Thyroid gland (tissue), 4 donors: Measurements from ENCODE around the gene MAST4. TPM values are rescaled to one million over a fixed set of nuclear protein-coding genes. Genes with fewer than 3 reads are reported as not detected.
A peak's percentile ranks its signal among the peaks of the same experiment; 100 is the strongest.

Experiments used
- DNase-seq, 2 donors: peaks; one replicate each; pipeline ENCODE4 v3.0.0-alpha.2; 2019
- H3K27ac ChIP-seq, 3 donors: fragments of 200-600 bp; sonication (generic); 1 replicate in 2 of 3; 2 replicates in 1 of 3; pipeline ENCODE4 v1.5.1; 2016 to 2019; ENCODE audit warnings: mild to moderate bottlenecking in 1 of 3, moderate library complexity in 1 of 3
- H3K27me3 ChIP-seq: fragments of 200-600 bp; sonication (generic); one replicate; pipeline ENCODE4 v1.5.1; 2019
- H3K36me3 ChIP-seq, 2 donors: fragments of 200-600 bp; sonication (generic); one replicate each; pipeline ENCODE4 v1.5.1; 2016 to 2019
- H3K4me1 ChIP-seq, 2 donors: fragments of 200-600 bp; sonication (generic); one replicate each; pipeline ENCODE4 v1.5.1; 2017 to 2019
- H3K4me3 ChIP-seq, 3 donors: fragments of 200-600 bp; sonication (generic); replicated peaks in 1 of 3; 1 replicate in 2 of 3; 2 replicates in 1 of 3; pipeline ENCODE4 v1.5.1; 2016; ENCODE audit warnings: mild to moderate bottlenecking in 1 of 3
- H3K9me3 ChIP-seq: fragments of 200-600 bp; sonication (generic); one replicate; pipeline ENCODE4 v1.5.1; 2017
- POLR2A ChIP-seq, 2 donors: fragments of 450-650 bp; IDR thresholded peaks; one replicate each; pipeline ENCODE4 v1.6.1; 2017; ENCODE audit warnings: antibody characterized with exemption in 2 of 2, mild to moderate bottlenecking in 2 of 2, moderate library complexity in 1 of 2
- WGBS, 2 donors: methylation state at CpG; one replicate each; pipeline ENCODE4 v1.1.5; 2017; 5-methylcytosine and 5-hydroxymethylcytosine counted together
- intact Hi-C: fragments of 100-400 bp; cut with DNase I; formaldehyde crosslinking; loops from one replicate; pipeline ENCODE4 v1.15.1; 2023
- total RNA-seq, 4 donors: library from RNA; depleted of rRNA; stranded (reverse); fragments of >200 nt; gene quantifications; one replicate each; pipeline ENCODE4 v1.2.3, GENCODE V29; 2016
- TF ChIP-seq, protein P1 (sequence below), 6 experiments: fragments of 200-600 bp in 3 of 6; fragments of 450-650 bp in 3 of 6; sonication (generic) in 3 of 6; IDR thresholded peaks; one replicate each; pipeline ENCODE4 v1.5.1; 2016 to 2019; ENCODE audit warnings: antibody characterized with exemption in 6 of 6, mild to moderate bottlenecking in 2 of 6, inconsistent platforms in 1 of 6, moderate library complexity in 1 of 6

The MAST4 gene
- total RNA-seq, 4 donors from 2014 or later = 20.2 to 38.3 (median 24.4) TPM

DNA sequence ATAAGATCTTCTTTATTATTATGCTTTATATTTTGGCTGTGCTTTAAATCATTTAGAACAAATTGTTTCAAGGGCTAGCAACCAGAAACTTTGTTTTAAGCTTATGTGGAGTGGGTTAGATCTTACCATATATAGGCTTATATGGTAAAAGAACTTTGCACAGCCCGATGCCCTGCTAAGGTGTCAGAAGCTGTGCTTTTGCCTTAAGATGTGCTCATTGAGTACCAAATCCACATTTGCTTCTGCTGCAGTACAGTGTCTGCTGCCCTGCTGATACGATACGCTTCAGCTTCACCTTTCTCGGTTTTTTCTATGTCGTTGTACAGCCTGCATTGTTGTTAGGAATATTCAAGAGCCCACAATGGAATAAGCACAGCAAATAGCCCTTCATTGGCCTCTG, 565.6 kb downstream of the MAST4 start:
- WGBS, 2 donors = 91 to 93% methylated on average over 5 of the region's 5 CpGs
- Histone ChIP-seq H3K27ac (no peak overlapping the region), H3K27me3 (no peaks in the 10 kb centered on the region), H3K36me3 (peaks cover 13 to 14% of the 10 kb centered on the region in 2 donors), H3K9me3 (no peaks in the 10 kb centered on the region), H3K4me3 (no peak overlapping the region), H3K4me1 (peaks cover 9 to 11% of the 10 kb centered on the region in 2 donors)
- intact Hi-C loops = loop anchor here (5.0 kb wide), 1 partner anchor 51 kb away; no protein-coding TSS in a partner anchor
- no peak for TF ChIP-seq POLR2A (IDR thresholded peaks at IDR 0.05)
- TF ChIP-seq, protein P1, sequence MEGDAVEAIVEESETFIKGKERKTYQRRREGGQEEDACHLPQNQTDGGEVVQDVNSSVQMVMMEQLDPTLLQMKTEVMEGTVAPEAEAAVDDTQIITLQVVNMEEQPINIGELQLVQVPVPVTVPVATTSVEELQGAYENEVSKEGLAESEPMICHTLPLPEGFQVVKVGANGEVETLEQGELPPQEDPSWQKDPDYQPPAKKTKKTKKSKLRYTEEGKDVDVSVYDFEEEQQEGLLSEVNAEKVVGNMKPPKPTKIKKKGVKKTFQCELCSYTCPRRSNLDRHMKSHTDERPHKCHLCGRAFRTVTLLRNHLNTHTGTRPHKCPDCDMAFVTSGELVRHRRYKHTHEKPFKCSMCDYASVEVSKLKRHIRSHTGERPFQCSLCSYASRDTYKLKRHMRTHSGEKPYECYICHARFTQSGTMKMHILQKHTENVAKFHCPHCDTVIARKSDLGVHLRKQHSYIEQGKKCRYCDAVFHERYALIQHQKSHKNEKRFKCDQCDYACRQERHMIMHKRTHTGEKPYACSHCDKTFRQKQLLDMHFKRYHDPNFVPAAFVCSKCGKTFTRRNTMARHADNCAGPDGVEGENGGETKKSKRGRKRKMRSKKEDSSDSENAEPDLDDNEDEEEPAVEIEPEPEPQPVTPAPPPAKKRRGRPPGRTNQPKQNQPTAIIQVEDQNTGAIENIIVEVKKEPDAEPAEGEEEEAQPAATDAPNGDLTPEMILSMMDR (IDR thresholded peaks at IDR 0.05) = no peak
- no peak for DNase-seq

DNA sequence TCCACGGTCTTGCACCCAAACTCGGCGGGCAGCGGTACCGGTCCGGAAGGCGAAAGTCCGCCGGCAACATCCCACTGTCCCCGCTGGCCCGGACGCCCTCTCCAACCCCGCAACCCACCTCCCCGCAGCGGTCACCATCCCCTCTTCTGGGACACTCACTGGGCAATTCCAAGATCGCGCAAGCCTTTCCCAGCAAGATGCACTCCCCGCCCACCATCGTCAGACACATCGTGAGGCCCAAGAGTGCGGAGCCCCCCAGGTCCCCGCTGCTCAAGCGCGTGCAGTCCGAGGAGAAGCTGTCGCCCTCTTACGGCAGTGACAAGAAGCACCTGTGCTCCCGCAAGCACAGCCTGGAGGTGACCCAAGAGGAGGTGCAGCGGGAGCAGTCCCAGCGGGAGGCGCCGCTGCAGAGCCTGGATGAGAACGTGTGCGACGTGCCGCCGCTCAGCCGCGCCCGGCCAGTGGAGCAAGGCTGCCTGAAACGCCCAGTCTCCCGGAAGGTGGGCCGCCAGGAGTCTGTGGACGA, 567.1 kb downstream of the MAST4 start:
- H3K4me1 ChIP-seq = peaks cover 10 to 13% of the 10 kb centered on the region in 2 donors
- H3K4me3 ChIP-seq = no peak overlapping the region
- peaks cover 13 to 14% of the 10 kb centered on the region in 2 donors for H3K36me3 ChIP-seq
- DNase-seq = no peak
- intact Hi-C loops = loop anchor here (5.0 kb wide), 1 partner anchor 49 kb away; no protein-coding TSS in a partner anchor
- no peak overlapping the region for H3K27ac ChIP-seq
- TF ChIP-seq, protein P1 (IDR thresholded peaks at IDR 0.05) = no peak
- no peak for TF ChIP-seq POLR2A (IDR thresholded peaks at IDR 0.05)
- H3K27me3 ChIP-seq = no peaks in the 10 kb centered on the region
- 97% methylated on average over 44 of the region's 44 CpGs for WGBS, 2 donors
- no peaks in the 10 kb centered on the region for H3K9me3 ChIP-seq

DNA sequence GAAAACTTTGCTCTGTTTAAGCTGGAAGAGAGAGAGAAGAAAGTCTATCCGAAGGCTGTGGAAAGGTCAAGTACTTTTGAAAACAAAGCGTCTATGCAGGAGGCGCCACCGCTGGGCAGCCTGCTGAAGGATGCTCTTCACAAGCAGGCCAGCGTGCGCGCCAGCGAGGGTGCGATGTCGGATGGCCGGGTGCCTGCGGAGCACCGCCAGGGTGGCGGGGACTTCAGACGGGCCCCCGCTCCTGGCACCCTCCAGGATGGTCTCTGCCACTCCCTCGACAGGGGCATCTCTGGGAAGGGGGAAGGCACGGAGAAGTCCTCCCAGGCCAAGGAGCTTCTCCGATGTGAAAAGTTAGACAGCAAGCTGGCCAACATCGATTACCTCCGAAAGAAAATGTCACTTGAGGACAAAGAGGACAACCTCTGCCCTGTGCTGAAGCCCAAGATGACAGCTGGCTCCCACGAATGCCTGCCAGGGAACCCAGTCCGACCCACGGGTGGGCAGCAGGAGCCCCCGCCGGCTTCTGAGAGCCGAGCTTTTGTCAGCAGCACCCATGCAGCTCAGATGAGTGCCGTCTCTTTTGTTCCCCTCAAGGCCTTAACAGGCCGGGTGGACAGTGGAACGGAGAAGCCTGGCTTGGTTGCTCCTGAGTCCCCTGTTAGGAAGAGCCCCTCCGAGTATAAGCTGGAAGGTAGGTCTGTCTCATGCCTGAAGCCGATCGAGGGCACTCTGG, 567.8 kb downstream of the MAST4 start:
- H3K27ac ChIP-seq = no peak overlapping the region
- peaks cover 13 to 14% of the 10 kb centered on the region in 2 donors for H3K36me3 ChIP-seq
- no peaks in the 10 kb centered on the region for H3K9me3 ChIP-seq
- WGBS, 2 donors = 94% methylated on average over 27 to 29 of the region's 33 CpGs
- H3K27me3 ChIP-seq = no peaks in the 10 kb centered on the region
- TF ChIP-seq, protein P1 (IDR thresholded peaks at IDR 0.05) = no peak
- TF ChIP-seq POLR2A (IDR thresholded peaks at IDR 0.05) = no peak
- peaks cover 10 to 13% of the 10 kb centered on the region in 2 donors for H3K4me1 ChIP-seq
- intact Hi-C loops = loop anchor here (5.0 kb wide), 1 partner anchor 48 kb away; no protein-coding TSS in a partner anchor
- no peak for DNase-seq
- no peak overlapping the region for H3K4me3 ChIP-seq

DNA sequence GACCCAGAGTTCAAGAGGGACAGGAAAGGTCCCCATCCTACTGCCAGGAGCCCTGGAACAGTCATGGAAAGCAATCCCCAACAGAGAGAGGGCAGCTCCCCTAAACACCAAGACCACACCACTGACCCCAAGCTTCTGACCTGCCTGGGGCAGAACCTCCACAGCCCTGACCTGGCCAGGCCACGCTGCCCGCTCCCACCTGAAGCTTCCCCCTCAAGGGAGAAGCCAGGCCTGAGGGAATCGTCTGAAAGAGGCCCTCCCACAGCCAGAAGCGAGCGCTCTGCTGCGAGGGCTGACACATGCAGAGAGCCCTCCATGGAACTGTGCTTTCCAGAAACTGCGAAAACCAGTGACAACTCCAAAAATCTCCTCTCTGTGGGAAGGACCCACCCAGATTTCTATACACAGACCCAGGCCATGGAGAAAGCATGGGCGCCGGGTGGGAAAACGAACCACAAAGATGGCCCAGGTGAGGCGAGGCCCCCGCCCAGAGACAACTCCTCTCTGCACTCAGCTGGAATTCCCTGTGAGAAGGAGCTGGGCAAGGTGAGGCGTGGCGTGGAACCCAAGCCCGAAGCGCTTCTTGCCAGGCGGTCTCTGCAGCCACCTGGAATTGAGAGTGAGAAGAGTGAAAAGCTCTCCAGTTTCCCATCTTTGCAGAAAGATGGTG, 568.8 kb downstream of the MAST4 start:
- Histone ChIP-seq H3K4me3 (no peak overlapping the region), H3K4me1 (peaks cover 10 to 20% of the 10 kb centered on the region in 2 donors), H3K9me3 (no peaks in the 10 kb centered on the region), H3K36me3 (peaks cover 13 to 14% of the 10 kb centered on the region in 2 donors), H3K27ac (peak overlapping the region in 1 of 3 donors; percentile 81), H3K27me3 (no peaks in the 10 kb centered on the region)
- 96 to 99% methylated on average over 17 of the region's 17 CpGs for WGBS, 2 donors
- intact Hi-C loops = loop anchor here (5.0 kb wide), 1 partner anchor 47 kb away; no protein-coding TSS in a partner anchor
- no peak for DNase-seq
- TF ChIP-seq, protein P1 (IDR thresholded peaks at IDR 0.05) = no peak
- TF ChIP-seq POLR2A (IDR thresholded peaks at IDR 0.05) = no peak
